Measurements from ENCODE around the gene AP5Z1.
"Not testable (repeated sequence)": the region's sequence is repeated elsewhere in the genome, so short reads cannot be mapped to it uniquely, and the experiment has no call there.

Gene AP5Z1

GRCh38 chr7:4788627-4789189, 13.3 kb downstream of the AP5Z1 start:
- DNase-seq = no peak

DNA sequence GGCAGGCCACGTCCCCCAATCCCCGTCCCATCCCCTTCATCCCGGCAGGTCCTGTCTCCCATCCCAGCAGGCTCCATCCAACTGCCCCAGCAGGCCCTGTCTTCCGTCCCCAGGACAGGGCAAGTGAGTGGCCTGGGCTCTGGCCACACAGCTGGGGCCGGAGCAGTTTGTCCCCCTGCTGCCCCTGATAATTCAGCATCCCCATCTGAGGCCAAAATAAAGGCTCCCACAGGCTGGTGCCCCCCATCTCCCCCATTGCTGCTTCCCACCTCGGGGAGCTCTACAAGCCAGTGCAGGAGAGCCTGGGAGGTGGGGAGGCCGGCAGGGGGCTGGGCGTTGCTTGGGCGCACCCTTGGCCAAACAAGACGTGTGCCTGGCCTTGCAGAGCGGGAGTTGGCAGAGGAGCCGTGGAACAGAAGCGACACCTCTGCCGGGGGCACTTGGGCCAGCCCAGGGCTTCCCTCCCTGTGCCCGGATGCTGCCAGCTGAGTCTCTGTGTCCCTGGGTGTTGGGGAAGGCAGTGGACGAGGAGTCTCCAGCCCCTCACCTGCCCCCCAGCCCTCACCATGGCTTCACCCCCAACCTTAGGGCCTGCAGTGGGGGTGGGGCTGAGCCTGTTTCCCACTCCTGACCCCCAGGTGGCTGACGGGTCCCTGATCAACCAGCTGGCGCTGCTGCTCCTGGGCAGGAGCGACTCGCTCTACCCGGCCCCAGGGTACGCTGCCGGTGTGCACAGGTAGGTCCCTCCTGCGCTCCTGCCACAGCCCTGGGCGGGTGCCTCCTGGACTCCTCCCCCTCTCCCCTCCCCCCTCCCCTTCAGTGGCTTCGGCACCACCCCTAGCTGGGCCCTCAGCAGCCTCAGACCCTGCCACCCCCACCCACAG, 14.0 kb downstream of the AP5Z1 start:
- DNase-seq = no peak

- no peak for DNase-seq
These were observed 14.6 kb downstream of the AP5Z1 start for GRCh38 chr7:4790078-4790465.

DNA sequence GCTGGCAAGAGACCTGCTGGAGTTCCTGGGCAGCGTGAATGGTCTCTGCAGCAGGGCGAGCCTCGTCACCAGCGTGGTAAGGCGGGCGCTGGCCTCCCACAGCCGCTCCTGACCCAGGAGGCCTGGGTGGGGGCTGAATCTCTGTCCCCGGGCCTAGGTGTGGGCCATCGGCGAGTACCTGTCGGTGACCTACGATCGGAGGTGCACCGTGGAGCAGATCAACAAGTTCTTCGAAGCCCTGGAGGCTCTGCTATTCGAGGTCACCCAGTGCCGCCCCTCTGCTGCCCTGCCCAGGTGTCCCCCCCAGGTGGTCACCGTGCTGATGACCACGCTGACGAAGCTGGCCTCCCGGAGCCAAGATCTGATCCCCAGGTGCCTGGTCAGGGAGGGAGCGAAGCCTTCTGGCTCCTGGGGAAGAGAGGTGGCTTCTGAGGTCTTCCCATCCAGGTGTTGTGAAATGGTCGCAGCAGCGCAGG, 15.1 kb downstream of the AP5Z1 start:
- no peak for DNase-seq

- DNase-seq = no peak
These were observed 15.8 kb downstream of the AP5Z1 start for GRCh38 chr7:4791101-4791737.

GRCh38 chr7:4791738-4792536, 16.5 kb downstream of the AP5Z1 start:
- peak; percentile 56 to 88 (median 77) for DNase-seq

DNA sequence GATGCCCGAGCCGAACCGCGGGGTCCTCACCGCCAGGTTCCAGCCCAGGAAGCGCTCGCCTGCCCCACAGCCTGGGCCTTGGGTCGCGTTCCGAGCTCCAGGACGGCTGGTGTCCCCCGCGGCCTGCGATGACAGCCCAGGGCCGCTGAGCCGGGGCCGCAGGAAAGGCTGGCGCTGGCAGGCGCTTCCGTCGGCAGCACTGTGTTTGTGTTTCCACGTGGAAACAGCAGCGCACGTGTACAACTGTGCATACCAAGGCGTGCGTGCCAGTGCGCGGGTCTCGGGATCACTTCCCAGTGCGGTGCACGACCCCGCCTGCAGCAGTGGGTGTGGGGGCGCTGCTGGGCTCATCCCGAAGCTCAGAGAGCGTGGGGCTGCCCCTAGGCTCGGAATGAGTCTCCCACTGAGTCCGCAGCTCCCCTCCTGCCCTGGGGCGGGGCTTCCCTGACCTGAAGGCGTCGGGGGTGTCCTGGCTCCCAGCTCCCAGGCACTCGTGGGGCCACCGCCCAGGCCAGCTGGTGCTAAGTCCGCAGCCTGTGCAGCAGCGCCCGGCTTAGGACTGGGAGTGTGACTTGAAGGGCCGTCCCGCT, 17.2 kb downstream of the AP5Z1 start:
- DNase-seq = peak in 2 of 6 experiments; percentile 31 to 38

GRCh38 chr7:4793385-4793993, 18.1 kb downstream of the AP5Z1 start:
- DNase-seq = not testable (repeated sequence)

GRCh38 chr7:4794171-4794570, 18.7 kb downstream of the AP5Z1 start:
- not testable (repeated sequence) for DNase-seq

DNA sequence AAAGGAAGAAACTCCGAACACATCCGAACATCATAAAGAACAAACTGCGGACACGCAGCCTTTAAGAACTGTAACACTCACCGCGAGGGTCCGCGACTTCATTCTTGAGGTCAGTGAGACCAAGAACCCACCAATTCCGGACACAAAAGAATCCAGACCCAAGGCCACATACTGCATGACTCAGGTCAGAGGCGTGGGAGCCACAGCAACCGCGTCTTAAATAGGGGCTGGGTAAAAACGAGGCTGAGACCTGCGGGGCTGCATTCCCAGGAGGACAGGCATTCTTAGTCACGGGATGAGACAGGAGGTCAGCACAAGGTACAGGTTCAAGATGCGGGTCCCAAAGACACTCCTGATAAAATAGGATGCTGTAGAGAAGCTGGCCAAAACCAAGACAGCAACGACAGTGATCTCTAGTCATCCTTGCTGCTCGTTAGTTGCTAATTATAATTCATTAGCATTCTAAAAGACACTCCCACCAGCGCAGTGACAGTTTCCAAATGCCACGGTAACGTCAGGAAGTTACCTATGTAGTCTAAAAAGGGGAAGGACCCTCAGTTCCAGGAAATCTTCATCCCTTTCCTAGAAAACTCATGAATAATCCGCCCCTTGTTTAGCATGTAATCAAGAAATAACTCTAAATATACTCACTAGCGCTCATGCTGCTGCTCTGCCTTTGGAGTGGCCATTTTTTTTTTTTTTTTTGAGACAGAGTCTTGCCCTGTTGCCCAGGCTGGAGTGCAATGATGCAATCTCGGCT, 19.3 kb downstream of the AP5Z1 start:
- DNase-seq = no peak

GRCh38 chr7:4796453-4796852, 21.0 kb downstream of the AP5Z1 start:
- no peak for DNase-seq

DNA sequence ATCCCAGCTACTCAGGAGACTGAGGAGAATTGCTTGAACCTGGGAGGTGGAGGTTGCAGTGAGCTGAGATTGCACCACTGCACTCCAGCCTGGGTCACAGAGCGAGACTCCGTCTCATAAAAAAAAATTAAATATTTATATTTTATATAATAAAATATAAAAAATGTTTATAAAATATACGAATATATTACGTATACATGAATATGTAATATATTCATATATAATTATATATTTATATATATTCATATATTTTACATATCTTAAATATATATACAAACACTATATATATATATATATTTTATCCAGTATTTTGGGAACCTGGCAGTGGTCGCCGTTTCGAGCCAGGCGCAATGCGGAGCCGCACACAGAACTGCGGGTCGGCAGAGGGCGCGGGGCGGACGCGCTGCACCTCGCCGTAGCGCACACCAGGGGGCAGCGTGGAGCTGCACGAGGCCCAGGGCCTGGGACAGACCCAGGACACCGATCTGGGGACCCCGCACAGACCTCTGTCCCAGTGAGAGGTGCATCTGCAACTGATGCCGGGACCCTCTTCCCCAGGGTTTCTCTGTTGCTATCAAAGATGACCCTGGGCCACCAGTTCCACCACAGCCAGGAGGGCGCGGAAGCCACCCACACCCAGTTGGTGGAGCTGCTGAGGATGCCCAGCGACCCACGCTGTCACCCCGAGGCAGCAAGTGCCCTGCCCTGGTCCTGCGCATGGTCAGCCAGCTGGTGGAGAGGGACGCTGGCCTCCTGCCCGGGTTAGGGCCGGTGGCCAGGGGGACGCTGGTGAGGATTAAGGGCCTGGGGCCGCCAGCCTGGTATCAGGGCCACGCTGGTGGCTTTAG, 22.7 kb downstream of the AP5Z1 start:
- peak; percentile 11 to 67 (median 46) for DNase-seq

GRCh38 chr7:4798706-4799235, 23.3 kb downstream of the AP5Z1 start:
- no peak for DNase-seq

DNA sequence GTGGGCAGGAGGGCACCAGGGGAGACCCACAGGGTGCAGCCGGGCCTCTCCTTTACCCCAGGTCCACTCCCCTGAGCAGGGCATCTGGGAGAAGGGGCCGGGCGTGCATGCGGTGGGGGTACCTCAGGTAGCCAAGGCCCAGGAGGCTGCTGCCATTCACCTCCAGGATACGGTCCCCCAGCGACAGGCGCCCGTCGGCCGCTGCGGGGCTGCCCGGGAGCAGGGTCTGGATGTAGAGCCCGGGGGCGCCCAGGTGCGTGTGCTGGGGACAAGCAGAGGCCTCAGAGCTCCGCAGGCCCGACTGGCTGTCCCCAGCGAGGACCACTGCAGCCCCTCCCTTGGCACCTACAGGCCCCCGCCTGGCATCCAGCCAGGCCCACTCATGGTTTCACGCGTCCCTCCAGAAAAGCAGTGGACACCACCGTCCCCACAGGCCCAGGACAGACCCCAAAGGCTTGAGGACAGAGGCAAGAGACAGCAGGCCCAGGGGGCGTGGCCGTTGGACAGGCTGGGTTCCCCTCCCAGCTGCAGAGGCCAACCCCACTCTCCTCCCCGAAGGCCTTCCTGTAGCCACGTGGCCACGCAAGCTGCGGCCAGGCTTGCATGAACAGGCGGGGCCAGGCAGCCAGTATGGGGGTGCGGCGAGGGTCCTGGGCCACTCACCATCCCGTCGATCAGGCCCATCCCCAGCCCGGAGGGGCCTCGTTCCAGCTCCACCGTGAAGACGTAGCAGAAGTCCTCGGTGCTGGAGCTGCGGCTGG, 24.3 kb downstream of the AP5Z1 start:
- no peak for DNase-seq

- DNase-seq = no peak
These were observed 25.1 kb downstream of the AP5Z1 start for GRCh38 chr7:4800487-4800886.

DNA sequence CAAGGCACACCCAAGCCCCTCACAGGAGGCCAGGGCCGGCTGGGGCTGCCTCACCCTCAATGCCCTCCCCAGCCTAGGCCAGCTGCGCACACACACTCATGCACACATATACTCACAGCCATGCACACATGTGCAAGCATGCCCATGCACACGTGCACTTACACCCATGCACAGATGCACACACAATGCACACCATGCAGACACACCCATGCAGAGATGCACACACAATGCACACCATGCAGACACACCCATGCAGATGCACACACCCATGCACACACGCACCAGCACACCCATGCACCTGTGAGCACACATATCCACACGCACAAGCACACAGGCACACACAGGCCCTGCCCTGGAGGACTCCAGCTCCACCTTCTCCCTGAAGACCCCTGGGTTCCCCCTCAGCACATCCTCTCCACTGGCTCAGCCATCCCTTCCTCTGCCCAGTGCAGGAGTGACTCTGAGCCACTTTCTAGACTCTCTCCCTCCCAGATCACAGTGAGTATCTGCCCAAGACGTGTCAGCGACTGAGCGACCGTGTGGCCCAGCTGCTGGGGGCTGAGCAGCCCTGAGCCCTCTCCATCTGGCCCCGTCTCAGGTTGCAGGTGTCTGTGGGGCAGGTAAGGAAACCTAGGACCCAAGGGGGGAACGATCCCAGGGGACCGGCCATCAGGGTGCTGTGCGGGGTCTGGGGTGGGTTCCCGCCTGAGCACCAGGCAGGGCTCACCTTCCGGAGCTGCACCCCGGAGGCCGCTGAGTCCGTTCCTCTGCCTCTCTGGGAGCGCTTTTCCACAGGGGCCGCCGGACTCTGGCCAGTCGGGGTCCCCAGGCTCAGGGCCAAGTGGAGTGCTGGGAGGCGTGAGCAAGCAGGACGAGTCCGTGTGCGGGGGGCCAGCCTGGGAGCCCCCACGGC, 25.8 kb downstream of the AP5Z1 start:
- DNase-seq = no peak

GRCh38 chr7:4801839-4802231, 26.4 kb downstream of the AP5Z1 start:
- DNase-seq = no peak

GRCh38 chr7:4802577-4802976, 27.2 kb downstream of the AP5Z1 start:
- not testable (repeated sequence) for DNase-seq
